HG02970 (cell line): ENCODE results near the gene TRAPPC11.
"Not testable (repeated sequence)": the region's sequence is repeated elsewhere in the genome, so short reads cannot be mapped to it uniquely, and the experiment has no call there.

ENCODE experiments used
- ATAC-seq: cut with Tn5 transposase; IDR thresholded peaks from one replicate; pipeline ENCODE4 v1.9.1; 2021; ENCODE audit warnings: mild to moderate bottlenecking, moderate library complexity, moderate number of reproducible peaks; ENCODE audit not compliant: unreplicated experiment, low FRiP score

Gene TRAPPC11

DNA sequence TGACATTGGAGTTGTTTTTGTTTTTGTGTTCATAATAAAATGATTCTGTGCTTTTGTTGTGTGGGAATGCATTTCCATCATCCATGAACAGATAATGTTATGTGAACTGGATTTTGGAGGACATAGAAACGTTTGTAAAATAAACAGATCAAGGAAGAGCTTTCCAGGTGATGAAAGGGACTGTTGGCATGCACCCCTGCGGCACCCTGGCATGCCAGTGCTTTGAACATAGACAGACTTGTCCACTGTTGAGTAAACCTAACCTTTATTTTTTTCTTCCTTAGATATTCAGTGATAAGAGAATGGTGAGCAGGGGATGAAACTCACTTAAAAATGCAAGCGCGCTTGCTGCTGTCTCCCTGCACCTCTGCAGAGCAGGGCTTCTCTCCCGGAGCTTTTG is 59.8 kb downstream of the TRAPPC11 start:
- no peak for ATAC-seq

DNA sequence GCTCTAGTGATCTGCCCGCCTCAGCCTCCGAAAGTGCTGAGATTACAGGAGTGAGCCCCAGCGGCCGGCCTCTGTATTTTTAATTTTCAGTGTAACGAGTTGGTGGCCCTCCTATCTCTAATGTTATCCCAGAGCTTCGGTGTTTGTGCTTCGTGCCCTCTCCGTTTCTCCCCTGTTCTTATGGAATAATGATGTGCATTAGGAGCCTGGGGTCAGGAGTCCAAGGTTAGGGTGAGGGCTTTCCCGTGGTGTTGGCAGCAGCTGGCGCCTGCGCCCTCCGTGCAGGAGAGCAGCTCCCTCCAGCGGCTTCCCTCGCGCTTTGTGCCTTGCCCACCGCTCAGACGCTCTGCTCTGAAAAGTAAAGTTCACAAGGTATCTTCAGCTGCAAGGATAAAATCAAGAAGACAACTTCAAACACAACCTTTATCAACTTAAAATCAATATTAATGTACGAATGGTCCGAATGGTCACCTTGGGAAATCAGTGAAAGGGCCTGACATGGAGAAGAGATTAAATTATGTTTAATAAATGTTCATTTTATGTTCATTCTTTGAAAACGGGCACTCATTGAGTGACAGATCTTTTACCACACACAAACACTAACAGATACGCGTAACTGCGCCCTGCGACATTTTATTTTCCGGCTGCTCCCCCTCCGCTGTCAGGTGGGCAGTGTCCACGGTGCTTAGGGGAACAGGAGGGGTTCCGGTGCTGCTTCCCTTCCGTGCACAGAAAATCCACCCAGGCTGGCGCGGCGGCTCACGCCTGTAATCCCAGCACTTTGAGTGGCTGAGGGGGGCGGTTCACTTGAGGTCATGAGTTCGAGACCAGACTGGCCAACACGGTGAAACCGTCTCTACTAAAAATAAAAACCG is 62.4 kb downstream of the TRAPPC11 start:
- ATAC-seq = no peak

DNA sequence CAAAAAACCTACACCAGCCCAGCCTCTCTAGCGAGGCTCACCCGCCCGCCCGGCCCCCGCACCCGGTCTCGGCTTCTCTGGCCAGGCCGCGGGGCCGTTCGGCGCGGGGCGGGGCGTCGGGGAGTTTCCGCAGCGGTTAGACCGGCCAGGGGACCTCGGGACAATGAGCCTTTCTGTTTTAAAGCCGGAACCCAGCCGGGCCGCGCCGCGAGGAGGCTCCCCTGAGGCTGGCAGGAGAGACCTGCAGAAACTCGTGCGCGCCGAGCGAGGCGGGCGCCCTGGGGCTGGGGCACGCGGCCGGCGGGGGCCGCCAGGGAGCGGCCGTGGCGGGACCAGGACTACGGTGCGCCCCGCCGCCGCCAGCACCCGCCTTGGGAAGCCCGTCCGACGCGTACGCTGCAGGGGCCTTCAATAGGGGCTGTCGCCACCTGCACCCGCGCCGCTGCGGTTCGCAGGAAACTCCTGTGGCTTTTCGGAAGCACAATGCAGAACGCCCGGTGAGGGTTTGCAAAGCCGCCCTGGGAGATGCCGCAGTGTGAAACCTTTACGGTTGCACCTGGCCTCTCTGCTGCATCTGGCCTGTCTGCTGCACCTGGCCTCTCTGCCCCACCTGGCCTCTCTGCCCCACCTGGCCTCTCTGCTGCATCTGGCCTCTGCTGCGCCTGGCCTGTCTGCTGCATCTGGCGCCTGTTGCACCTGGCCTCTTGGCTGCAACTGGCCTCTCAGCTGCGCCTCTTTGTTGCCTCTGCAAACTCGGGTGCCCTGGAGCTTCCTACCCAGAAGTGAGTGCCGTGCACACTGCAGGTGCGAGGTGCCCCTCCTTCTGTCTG is 63.9 kb downstream of the TRAPPC11 start:
- ATAC-seq = peak; percentile 71

DNA sequence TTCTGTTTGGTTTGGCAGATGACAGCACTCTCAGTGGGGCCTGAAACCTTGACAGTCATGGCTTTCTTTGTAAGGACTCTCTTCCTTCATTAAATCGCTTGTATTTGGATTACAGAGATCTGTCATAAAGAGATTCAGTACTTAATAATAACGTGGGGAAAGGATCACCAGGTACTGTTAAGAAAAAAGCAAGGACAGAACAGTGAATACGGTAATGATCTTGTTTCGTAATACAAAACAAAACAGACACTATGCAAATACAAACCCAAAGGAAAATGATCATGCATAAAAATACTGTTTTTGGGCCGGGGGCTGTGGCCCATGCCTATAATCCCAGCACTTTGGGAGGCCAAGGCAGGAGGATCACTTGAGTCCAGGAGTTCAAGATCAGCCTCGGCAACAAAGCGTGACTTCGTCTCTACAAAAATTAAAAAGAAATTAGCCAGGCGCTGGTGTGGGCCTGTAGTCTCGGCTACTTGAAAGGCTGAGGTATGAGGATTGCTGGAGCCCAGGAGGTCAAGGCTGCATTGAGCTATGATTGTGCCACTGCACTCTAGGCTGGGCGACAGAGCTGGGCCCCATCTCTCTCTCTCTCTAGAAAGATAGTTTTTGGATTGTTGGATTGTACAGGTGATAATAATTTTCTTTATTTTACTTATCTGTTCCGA is 64.6 kb downstream of the TRAPPC11 start:
- ATAC-seq = no peak

DNA sequence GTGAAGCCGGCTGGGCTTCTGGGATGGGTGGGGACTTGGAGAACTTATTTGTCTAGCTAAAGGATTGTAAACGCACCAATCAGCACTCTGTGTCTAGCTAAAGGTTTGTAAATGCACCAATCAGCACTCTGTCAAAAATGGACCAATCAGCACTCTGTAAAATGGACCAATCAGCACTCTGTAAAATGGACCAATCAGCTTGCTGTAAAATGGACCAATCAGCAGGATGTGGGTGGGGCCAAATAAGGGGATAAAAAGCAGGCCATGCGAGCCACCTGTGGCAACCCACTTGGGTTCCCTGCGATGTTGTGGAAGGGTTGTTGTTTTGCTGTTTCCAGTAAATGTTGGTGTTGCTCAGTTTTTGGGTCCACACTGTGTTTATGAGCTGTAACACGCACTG is 66.5 kb downstream of the TRAPPC11 start:
- not testable (repeated sequence) for ATAC-seq

DNA sequence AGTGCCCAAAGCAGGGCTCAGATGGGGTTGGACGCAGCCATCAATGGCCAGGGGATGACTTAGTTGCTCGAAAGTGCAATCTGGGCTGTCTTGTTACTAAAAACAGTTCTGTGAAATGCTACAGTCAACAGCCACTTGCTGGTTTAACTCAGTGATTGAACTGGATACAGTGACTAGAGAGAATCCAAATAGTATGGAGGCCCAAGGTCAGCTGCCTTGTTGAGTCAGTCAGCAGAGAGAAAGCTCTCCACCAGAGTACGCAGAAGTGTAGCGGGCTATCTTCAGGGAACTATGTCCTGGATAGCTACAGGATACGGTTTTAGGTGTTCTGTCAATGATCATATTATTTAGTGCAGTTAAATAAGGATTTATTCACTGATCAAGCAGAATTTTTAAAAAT is 68.4 kb downstream of the TRAPPC11 start:
- ATAC-seq = no peak

DNA sequence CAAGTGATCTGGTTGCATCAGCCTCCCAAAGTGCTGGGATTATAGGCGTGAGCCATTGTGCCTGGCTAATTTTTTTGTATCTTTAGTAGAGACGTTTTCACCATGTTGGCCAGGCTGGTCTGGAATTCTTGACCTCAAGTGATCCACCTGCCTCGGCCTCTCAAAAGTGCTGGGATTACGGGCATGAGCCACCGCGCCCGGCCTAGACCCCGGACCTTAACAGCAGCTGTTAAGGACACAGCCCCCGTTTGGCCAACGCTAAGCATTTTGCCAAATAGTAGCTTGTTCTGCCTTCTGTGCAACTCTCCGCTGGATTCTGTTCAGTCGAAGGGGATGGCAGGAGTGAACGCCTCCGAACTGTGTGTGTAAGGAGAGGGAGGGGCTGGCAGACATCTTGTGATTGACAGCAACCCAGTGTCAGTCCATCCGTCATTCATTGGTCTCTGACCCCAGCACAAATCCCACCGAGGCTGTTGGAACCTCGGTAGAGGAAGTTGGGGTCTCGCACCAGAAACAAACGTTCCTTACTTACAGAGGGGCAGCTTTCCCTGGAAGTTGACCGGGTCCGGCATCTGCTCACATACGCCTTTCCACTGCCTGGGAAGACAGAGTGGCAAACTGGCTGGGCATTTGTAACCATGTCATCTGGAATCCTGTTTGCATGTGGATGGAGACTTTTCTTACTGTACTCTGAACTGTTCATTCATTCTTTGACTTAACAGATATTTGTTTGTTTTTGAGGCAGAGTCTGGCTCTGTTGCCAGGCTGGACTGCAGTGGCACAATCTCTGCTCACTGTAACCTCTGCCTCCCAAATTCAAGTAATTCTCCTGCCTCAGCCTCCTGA is 69.4 kb downstream of the TRAPPC11 start:
- ATAC-seq = no peak

DNA sequence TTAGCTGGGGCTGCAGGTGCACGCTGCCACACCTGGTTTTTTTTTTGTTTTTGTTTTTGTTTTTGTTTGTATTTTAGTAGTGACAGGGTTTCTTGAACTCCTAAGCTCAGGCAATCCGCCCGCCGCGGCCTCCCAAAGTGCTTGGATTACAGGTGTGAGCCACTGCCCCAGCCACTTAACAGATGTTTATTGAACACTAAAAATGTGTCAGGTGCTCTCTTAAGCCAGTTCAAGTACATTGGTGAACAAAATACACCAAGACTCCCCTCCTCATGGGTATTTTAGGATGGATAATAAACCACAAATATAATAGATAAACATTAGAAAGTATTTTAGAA is 69.9 kb downstream of the TRAPPC11 start:
- ATAC-seq = no peak

DNA sequence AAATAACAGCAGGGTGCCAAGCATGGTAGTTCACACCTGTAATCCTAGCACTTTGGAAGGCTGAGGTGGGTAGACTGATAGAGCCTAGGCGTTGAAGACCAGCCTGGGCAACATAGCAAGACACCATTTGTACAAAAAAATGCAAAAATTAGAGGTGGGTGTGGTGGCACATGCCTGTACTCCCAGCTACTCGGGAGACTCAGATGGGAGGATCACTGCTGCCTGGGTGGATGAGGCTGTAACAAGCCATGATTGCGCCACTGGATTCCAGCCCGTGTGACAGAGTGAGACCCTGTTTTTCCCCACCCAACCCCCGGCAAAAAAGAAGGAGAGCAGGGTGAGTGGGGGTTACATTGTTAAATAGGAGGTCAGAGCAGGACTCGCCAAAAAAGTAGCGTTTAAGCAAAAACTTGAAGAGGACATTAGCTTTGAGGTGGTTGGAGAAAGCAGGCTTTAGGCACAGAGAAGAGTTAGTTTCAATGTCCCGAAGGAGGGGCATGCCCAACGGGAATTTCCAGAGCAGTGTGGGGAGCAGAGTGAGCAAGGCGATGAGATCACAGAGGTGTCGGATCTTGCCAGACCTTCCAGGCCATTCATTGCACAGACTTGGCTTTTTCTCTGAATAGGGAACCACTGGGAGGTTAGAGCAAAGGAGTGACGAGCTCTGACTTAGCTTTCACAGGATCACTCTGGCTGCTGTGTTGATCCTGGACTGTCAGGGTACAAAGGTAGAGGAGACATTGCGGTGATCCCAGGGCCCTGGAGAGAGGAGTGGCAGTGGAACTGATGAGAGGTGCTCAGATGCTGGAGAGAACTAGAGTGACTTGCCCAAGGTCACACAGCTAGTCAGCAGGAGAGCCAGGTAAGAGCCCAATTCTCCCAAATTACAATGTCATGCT is 70.6 kb downstream of the TRAPPC11 start:
- ATAC-seq = no peak

DNA sequence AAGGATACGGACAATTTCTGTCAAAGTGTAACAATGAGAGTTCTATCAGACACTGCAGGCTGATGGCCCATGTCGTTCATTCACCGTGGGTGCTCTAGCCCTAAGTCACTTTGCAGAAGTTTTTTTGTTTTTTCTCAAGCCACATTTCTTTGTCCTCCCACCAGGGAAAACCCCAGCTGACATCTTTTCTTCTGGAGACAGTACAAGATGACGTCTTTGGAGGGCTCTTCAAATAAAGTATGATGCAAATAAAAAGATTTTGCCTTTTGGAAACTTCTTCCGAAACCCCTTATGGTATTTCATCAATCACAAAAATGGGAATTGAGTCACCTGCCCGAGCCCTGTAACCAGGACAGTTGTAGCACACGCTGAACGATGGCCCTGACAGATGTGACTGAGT is 73.2 kb downstream of the TRAPPC11 start:
- no peak for ATAC-seq

DNA sequence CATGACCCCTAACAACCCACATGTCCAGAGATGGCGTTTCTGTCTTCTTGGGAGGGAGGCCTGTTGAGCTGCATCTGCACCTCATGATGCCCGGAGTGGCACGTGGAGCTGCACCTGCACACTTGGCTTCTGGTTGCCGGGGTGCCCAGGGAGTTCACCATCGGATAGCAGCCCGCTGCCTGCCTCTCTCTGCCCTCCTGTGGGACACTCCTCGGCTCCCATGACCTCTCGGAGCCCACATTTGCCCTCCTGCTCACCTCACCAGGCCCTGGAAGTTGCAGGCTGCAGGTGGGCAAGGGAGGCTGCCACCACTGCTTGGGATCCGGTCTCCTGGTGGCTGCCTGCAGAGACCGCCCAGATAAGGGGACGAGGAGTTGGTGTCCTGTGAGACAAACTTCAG is 74.1 kb downstream of the TRAPPC11 start:
- ATAC-seq = no peak

DNA sequence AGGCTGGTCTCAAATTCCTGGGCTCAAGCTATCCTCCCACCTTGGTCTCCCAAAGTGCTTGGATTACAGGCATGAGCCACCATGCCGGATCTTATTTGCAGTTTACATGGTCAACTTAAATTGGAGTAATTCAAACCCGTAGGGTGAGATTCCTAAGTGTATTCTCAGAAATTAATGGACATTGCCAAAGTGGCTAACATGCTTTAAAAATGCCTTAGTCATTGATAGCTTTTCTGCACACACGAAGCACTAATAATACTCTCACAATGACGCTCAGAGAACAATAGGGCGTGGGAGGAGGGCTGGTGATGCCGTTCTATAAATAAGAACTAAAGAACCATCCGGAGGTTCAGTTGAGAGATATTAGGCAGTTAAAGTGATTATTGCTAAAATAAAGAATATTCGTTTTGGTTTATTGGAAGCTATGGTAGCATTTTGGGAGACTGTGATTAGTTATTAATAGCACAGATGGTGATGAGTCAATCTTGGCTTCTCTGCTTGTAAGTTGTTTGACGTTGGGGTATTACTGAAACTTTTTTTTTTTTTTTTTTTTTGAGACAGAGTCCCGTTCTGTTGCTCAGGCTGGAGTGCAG is 79.1 kb downstream of the TRAPPC11 start:
- no peak for ATAC-seq

DNA sequence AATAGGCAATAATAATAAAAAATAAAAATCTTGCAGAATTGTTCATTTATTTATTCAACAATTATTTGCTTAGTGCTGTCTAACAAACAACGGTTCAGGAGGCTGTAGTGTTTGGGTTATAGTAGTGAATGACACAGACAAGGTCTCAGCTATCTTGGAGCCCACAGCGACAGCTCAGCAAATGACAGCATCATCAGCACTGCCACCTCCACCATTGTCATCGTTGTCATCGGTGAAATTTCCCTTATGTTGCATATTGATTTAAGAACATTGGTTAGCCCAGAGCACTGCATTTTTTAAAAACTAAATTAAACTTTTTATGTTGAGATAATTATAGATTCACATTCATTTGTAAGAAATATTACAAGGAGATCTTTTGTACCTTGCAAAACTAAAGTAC is 79.9 kb downstream of the TRAPPC11 start:
- ATAC-seq = no peak

DNA sequence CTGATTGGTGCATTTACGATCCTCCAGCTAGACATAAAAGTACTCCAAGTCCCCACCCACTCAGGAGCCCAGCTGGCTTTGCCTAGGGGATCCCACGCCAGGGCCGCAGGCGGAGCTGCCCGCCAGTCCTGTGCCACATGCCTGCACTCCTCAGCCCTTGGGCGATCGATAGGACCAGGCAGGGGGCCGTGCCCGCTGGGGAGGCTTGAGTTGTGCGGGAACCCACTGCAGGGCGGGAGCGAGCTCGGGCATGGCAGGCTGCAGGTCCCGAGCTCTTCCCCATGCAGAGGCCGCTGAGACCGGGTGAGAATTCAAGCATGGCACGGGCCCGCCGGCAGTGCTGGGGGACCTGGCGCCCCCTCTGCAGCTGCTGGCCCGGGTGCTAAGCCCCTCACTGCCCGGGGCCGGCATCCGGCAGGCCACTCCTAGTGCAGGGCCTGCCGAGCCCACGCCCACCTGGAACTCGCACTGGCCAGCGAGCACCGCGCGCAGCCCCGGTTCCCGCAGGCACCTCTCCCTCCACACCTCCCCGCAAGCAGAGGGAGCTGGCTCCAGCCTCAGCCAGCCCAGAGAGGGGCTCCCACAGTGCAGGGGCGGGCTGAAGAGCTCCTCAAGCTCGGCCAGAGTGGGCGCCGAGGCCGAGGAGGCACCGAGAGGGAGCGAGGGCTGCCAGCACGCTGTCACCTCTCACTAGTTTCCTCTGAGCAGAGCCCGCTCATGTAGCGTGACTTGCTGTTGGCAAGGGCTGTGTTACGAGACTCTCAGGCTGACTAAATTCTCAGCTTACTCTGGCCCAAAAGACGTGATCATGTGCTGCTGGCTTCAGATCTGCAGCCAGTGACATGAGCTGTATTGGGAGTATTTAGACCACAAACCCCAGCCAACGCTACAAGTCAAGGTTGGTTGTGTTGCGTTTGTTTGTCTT is 87.5 kb downstream of the TRAPPC11 start:
- no peak for ATAC-seq

DNA sequence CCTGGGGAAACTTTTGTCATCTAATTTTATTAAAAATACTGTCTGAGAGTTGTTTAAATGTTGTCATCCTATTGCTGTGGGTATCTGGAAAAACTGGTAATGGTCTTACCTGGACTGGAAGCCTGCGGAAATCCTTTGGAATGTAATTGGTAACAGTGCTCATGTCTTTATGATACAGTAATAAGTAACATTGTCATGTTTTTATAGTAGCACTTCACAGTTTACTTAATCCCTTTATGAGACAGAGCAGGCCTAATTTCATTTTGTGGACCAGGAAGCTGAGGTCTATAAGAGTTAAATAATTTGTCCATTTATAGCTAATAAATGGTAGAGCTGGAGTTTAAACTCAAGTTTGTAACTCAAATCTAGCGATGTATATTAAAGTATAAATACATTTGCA is 88.3 kb downstream of the TRAPPC11 start:
- no peak for ATAC-seq

DNA sequence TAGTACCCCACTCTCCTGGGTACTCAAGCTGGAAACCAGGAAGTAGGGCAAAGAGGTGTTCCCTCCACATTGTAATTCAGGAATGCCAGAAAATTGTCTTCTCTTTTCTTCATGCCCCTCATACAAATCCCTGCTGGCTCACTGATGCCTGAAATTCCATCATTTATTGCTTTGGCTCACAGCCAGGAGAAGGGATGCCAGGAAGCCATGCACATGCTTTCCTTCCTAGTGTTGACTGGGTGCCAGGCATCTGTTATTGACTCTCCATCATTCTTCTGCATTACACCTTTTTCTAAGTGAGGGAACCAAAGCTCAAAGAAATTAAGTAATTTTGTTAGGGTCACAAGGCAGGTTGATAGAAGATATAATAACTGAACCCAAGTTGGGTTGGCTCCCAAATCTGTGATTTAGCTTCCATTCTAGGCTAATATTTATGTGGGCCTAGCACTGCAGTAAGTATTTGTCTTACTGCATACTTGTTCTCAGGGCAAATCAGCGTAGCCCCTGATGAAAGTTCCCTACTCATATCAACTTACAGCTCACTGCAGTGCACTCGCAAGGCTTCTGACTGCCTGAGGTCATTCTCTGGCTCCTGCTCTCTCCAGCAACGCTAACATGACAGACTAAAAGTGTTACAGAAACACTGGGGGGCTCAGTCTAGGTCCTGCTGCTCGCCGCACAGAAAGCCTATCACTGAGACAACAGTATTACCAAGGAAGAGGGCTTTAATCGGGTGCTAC is 89.0 kb downstream of the TRAPPC11 start:
- no peak for ATAC-seq

DNA sequence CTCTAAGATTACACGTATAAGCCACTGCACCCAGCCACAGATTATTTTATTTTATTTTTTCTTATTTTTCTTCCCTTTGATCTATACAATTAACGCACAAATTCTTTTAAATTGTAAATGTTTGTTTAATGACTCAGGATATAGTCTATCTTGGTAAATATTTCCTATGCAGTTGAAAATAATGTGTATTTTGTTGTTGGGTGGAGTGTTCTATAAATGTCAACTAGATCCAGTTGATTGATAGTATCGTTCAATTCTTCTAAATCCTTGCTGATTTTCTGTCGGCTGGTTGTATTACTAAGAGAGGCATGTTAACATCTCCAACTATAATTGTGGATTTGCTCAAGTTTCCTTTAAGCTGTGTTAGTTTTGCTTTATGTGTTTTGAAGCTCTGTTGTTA is 92.0 kb downstream of the TRAPPC11 start:
- ATAC-seq = no peak
